T-cell (primary cell): ENCODE data around the gene OTUD3. TPM values are rescaled to one million over a fixed set of nuclear protein-coding genes. Genes with fewer than 3 reads are reported as not detected.

Experiments used
- ATAC-seq, 4 experiments: fragments of 200-7000 bp in 3 of 4; fragments of 150-1000 bp in 1 of 4; cut with Tn5 transposase; replicated peaks in 1 of 4; 1 replicate in 3 of 4; 2 replicates in 1 of 4; pipeline ENCODE4 v1.10.0; 2021; ENCODE audit warnings: moderate library complexity in 3 of 4, mild to moderate bottlenecking in 2 of 4, moderate number of reproducible peaks in 1 of 4
- CTCF ChIA-PET, 2 donors: fragments of 300-600 bp; sonication (Branson Sonifier 250); formaldehyde crosslinking; loops; one replicate each; lab custom pipeline; 2022; ENCODE audit warnings: antibody characterized with exemption in 2 of 2; lab: Charles Lee
- POLR2A ChIA-PET, 2 donors: fragments of 300-600 bp; sonication (Branson Sonifier 250); formaldehyde crosslinking; loops; one replicate each; lab custom pipeline; 2022; ENCODE audit warnings: antibody characterized with exemption in 2 of 2; lab: Charles Lee
- DNase-seq, 35 experiments: peaks; one replicate each; pipeline versions ENCODE4 v3.0.0 to v3.0.0-alpha.2; 2013 to 2023
- H3K27ac ChIP-seq: one replicate; pipeline ENCODE4 v1.5.1; 2013; ENCODE audit warnings: low read length
- H3K27me3 ChIP-seq, 2 experiments: replicated peaks in 1 of 2; 1 replicate in 1 of 2; 2 replicates in 1 of 2; pipeline versions ENCODE4 v1.6.1 to v1.7.0; 2013; ENCODE audit warnings: low read length in 1 of 2, mixed read lengths in 1 of 2; ENCODE audit not compliant: control insufficient read depth in 2 of 2, insufficient read depth in 2 of 2; ENCODE audit errors: extremely low read depth in 1 of 2
- H3K36me3 ChIP-seq, 2 donors: 1 replicate in 1 of 2; 2 replicates in 1 of 2; pipeline versions ENCODE4 v1.6.1 to v1.7.0; 2013; ENCODE audit warnings: low read length in 1 of 2; ENCODE audit not compliant: control insufficient read depth in 2 of 2, insufficient read depth in 1 of 2; ENCODE audit errors: extremely low read depth in 1 of 2
- H3K4me1 ChIP-seq, 2 experiments: 1 replicate in 1 of 2; 2 replicates in 1 of 2; pipeline versions ENCODE4 v1.6.1 to v1.7.0; 2013; ENCODE audit warnings: low read length in 2 of 2, mixed read lengths in 1 of 2; ENCODE audit not compliant: insufficient read depth in 2 of 2, control insufficient read depth in 1 of 2; ENCODE audit errors: extremely low read depth in 1 of 2
- H3K4me3 ChIP-seq, 2 donors: 1 replicate in 1 of 2; 2 replicates in 1 of 2; pipeline versions ENCODE4 v1.5.1 to v1.7.0; 2013; ENCODE audit warnings: mild to moderate bottlenecking in 2 of 2, low read length in 1 of 2, moderate library complexity in 1 of 2; ENCODE audit not compliant: control insufficient read depth in 1 of 2; ENCODE audit errors: extremely low read depth in 1 of 2
- H3K9me3 ChIP-seq: 2 replicates; pipeline ENCODE4 v1.7.0; 2013
- H3K27ac Mint-ChIP-seq, 2 donors: one replicate each; pipeline ENCODE4 v1.8.0; 2020 to 2021; ENCODE audit warnings: mild to moderate bottlenecking in 2 of 2, mixed read lengths in 2 of 2
- H3K27me3 Mint-ChIP-seq, 2 donors: one replicate each; pipeline ENCODE4 v1.8.0; 2021 to 2022; ENCODE audit warnings: mixed read lengths in 2 of 2
- H3K36me3 Mint-ChIP-seq: one replicate; pipeline ENCODE4 v1.8.0; 2021; ENCODE audit warnings: mixed read lengths
- H3K4me1 Mint-ChIP-seq, 3 donors: one replicate each; pipeline ENCODE4 v1.8.0; 2020 to 2022; ENCODE audit warnings: mixed read lengths in 3 of 3, mild to moderate bottlenecking in 1 of 3
- H3K4me3 Mint-ChIP-seq, 3 donors: one replicate each; pipeline ENCODE4 v1.8.0; 2020 to 2022; ENCODE audit warnings: mild to moderate bottlenecking in 3 of 3, mixed read lengths in 3 of 3, moderate library complexity in 3 of 3
- H3K9me3 Mint-ChIP-seq, 3 donors: one replicate each; pipeline ENCODE4 v1.8.0; 2020 to 2022; ENCODE audit warnings: mixed read lengths in 3 of 3
- WGBS: methylation state at CpG from one replicate; pipeline ENCODE4 v1.1.5; 2013; ENCODE audit warnings: missing lambda C conversion rate; ENCODE audit not compliant: insufficient coverage; 5-methylcytosine and 5-hydroxymethylcytosine counted together
- total RNA-seq, 35 experiments: library from RNA in 6 of 35; stranded (reverse) in 6 of 35; fragments of 120-200 nt in 1 of 35; gene quantifications; one replicate each; pipeline versions ENCODE4 v1.2.1 to v1.2.4 and lab custom pipeline; 2013 to 2026

Gene OTUD3
- total RNA-seq, 5 donors from 2014 or later (not counting 1 experiment from before 2014, with no cell fraction given): 10.6 to 20.4 (median 13.6) TPM

DNA sequence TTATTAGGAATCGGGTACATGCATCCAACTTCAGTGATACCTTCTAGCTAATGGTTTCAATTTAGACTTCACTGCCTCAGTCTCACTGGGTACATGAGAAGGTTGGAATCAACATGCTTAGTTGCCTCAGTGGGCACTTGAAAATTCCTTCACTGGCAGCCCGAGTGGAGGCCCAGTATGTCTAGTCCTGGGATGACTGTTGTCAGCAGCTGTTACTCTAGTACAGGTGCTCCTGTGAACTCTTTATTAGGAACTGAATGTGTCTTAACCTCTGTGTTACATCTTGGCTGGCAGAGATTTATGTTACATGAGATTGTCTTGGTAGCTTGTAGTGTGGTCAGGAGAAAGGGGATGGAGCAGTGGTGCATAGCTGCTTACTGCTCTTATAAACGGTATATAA lies 27.8 kb downstream of the OTUD3 start:
- no peak for DNase-seq
- Mint-ChIP-seq H3K27ac (no peak overlapping the region), H3K4me1 (no peaks in the 10 kb centered on the region), H3K36me3 (peaks cover 64% of the 10 kb centered on the region), H3K4me3 (no peak overlapping the region), H3K9me3 (no peaks in the 10 kb centered on the region), H3K27me3 (no peaks in the 10 kb centered on the region)
- 77% methylated on average over 1 of the region's 3 CpGs for WGBS
- no peaks in the 10 kb centered on the region for H3K27me3 ChIP-seq
- peaks cover 19 to 86% of the 10 kb centered on the region in 2 donors for H3K36me3 ChIP-seq
- H3K27ac ChIP-seq: no peak overlapping the region
- ATAC-seq: no peak
- H3K4me3 ChIP-seq: no peak overlapping the region
- POLR2A ChIA-PET: no interaction called here
- no peaks in the 10 kb centered on the region for H3K9me3 ChIP-seq
- H3K4me1 ChIP-seq: no peaks in the 10 kb centered on the region
- CTCF ChIA-PET: interaction anchor here in 1 of 2 donors (0.6 kb wide), 1 partner anchor 21 kb away, joined by 3 read pairs; no protein-coding TSS in a partner anchor

DNA sequence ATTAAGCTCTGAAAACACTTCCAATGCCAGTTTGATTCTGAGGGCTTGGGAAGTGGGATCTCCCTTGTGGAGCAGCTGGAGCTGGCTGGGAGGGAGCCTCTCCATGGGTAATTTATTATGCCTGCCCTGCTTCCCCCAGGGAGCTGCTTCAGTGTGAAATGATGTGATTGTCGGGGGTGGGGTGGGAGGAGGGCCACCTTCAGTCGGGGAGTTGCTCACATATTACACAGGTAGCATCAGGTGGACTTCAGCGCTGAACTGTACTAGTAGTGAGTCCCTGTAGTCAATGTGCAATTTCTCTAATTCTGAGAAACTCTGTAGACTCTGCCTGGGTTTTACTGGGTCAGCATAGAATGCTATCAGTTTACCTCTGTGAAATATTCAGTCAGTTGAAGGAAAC lies 28.5 kb downstream of the OTUD3 start:
- H3K4me3 ChIP-seq: no peak overlapping the region
- no peak for ATAC-seq
- H3K27ac Mint-ChIP-seq: no peak overlapping the region
- H3K4me1 ChIP-seq: no peaks in the 10 kb centered on the region
- peaks cover 19 to 81% of the 10 kb centered on the region in 2 donors for H3K36me3 ChIP-seq
- peaks cover 61% of the 10 kb centered on the region for H3K36me3 Mint-ChIP-seq
- no peaks in the 10 kb centered on the region for H3K4me1 Mint-ChIP-seq
- WGBS: 100% methylated on average over 1 of the region's 3 CpGs
- DNase-seq: no peak
- ChIA-PET CTCF (interaction anchor here in 1 of 2 donors (0.6 kb wide), 2 partner anchors 21 to 1211 kb away, joined by 3 to 7 read pairs; no protein-coding TSS in a partner anchor), POLR2A (no interaction called here)
- no peak overlapping the region for H3K4me3 Mint-ChIP-seq
- no peak overlapping the region for H3K27ac ChIP-seq
- no peaks in the 10 kb centered on the region for H3K9me3 ChIP-seq
- H3K9me3 Mint-ChIP-seq: no peaks in the 10 kb centered on the region
- no peaks in the 10 kb centered on the region for H3K27me3 ChIP-seq
- no peaks in the 10 kb centered on the region for H3K27me3 Mint-ChIP-seq

DNA sequence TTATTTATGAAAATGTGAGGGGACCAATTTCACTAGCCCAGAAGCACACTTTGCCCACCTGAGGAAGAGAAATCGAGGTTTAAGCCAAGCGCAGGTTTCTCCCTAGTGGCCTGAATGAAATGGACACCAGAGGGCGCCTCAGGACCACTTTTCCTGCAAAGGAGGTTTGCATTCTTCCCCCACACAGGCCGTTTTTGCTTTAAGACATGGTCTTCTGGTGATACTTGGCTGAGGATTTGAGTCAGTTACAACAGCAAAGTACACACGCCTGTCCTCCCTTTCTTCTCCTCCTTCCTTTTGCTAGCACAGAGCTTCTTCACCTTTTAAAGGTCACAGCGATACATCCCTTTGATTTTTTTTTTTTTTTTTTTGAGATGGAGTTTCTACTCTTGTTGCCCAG lies 35.9 kb downstream of the OTUD3 start:
- H3K9me3 ChIP-seq: no peaks in the 10 kb centered on the region
- H3K36me3 ChIP-seq: peaks cover 13% of the 10 kb centered on the region in 2 donors
- Mint-ChIP-seq H3K4me3 (no peak overlapping the region), H3K9me3 (no peaks in the 10 kb centered on the region), H3K27ac (no peak overlapping the region), H3K36me3 (peaks cover 8% of the 10 kb centered on the region), H3K4me1 (peaks cover 2 to 6% (median 3%) of the 10 kb centered on the region in 3 donors), H3K27me3 (peaks cover 0 to 5% of the 10 kb centered on the region in 2 donors)
- ChIA-PET POLR2A (no interaction called here), CTCF (interaction anchor here (0.6 to 1.5 kb wide), 6 partner anchors 17 to 278 kb away, joined by 3 to 12 read pairs (median 4); no protein-coding TSS in a partner anchor)
- H3K4me3 ChIP-seq: no peak overlapping the region
- peak; percentile 60 to 77 (median 72) for ATAC-seq
- 20% methylated on average over 1 of the region's 6 CpGs for WGBS
- peak; percentile 37 to 88 (median 78) for DNase-seq
- H3K27ac ChIP-seq: no peak overlapping the region
- peaks cover 0 to 11% of the 10 kb centered on the region in 2 experiments for H3K27me3 ChIP-seq
- no peaks in the 10 kb centered on the region for H3K4me1 ChIP-seq

DNA sequence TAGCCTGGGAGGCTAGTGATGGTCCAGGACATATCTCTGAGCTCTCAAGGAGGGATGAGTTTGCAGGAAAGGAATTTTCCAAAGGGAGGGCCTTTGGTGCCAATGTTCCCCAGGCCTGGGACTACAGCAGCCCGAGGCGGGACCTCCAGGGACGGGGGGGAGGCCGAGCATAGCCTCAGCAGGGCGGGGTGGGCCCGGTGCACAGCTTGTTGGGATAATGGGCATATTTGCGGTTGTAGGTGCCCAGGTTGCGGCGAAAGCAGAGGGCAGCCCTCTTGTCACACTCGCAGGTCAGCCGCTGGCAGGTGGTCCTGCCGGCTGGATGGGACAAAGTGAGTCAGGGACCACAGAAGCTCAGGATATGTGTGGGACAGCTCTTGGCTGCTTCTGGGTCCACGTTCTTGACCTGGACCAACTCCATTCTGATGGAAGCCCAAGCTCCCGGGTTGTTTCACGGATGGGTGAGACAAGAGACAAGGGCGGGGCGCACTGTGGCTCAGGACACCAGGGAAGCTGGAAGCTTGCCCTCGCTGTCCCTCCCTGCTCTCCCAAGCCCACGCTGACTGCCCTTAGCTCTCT lies 38.0 kb downstream of the OTUD3 start:
- POLR2A ChIA-PET: no interaction called here
- no peak for DNase-seq
- Histone ChIP-seq H3K27ac (no peak overlapping the region), H3K27me3 (peaks cover 0 to 15% of the 10 kb centered on the region in 2 experiments), H3K4me3 (no peak overlapping the region), H3K4me1 (no peaks in the 10 kb centered on the region), H3K9me3 (no peaks in the 10 kb centered on the region), H3K36me3 (no peaks in the 10 kb centered on the region)
- Mint-ChIP-seq H3K9me3 (no peaks in the 10 kb centered on the region), H3K27me3 (peaks cover 0 to 5% of the 10 kb centered on the region in 2 donors), H3K4me1 (peaks cover 2 to 6% (median 3%) of the 10 kb centered on the region in 3 donors), H3K27ac (no peak overlapping the region), H3K4me3 (no peak overlapping the region), H3K36me3 (no peaks in the 10 kb centered on the region)
- CTCF ChIA-PET: interaction anchor here (0.8 to 1.8 kb wide), 3 partner anchors 232 to 563 kb away, joined by 3 to 4 read pairs (median 4); no protein-coding TSS in a partner anchor
- ATAC-seq: no peak
- WGBS: 93% methylated on average over 14 of the region's 19 CpGs

DNA sequence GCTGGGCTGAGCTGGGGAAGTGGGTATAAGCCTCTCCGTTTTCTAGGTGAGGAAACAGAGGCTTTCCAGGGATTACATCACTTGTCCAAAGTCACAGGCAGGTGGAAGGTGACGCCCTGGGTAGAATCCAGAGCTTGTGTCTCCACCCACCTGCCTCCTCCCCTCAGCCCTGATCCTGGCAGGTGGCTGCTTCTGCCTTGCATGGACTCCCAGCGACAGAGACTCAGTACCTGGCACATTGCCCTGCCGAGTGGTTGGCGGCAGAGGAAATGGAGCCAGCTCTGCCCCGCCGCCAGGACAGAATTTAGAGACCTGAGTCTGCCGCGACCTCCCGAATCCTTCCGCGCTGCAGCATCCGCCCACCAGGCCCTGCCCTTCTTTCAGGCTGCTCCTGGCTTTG lies 39.1 kb downstream of the OTUD3 start:
- Histone ChIP-seq H3K9me3 (no peaks in the 10 kb centered on the region), H3K4me3 (no peak overlapping the region)

DNA sequence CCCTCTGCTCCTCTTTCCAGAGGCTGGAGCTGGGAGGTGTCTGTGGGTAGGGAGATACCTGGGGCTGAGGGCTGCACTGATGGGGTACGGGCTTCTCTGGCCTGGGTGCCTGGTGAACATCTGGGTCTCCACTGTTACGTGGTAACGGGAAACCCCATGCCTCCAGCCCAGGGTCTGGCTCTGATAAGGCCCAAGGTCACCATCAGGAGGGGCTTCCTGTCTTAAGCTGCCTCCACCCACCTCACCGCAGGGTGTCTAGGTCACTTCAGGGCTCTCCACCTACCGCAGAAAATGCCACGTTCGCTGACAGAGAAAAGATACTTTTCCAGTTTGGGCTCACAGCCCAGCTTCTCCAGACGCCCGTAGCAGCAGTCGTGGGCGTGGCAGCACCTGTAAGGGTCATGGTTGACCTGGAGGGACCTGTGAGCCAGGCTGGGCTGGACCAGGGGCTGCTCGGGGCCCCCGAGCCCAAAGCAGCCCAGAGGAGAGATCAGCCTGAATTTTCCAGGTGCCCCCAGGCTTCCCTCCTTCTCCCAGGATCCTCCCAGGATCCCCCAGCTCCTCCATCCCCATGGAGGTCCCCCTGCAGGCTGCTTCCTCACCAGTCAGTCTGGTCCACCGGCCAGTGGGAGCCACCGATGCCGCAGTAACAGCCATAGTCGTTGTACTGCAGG lies 40.0 kb downstream of the OTUD3 start:
- H3K4me3 Mint-ChIP-seq: no peak overlapping the region
- POLR2A ChIA-PET: no interaction called here
- CTCF ChIA-PET: interaction anchor here in 1 of 2 donors (0.6 kb wide), 1 partner anchor 1158 kb away, joined by 3 read pairs; no protein-coding TSS in a partner anchor

More for the DNA sequence above, 39.1 kb downstream of the OTUD3 start:
- ChIA-PET POLR2A (interaction anchor here in 1 of 2 donors (0.5 kb wide), 1 partner anchor 262 kb away, joined by 4 read pairs; no protein-coding TSS in a partner anchor), CTCF (interaction anchor here in 1 of 2 donors (1.8 kb wide), 1 partner anchor 231 kb away, joined by 4 read pairs; no protein-coding TSS in a partner anchor)
- Mint-ChIP-seq H3K27ac (no peak overlapping the region), H3K4me1 (peaks cover 2 to 6% (median 3%) of the 10 kb centered on the region in 3 donors), H3K9me3 (no peaks in the 10 kb centered on the region), H3K36me3 (no peaks in the 10 kb centered on the region), H3K27me3 (peaks cover 2 to 5% of the 10 kb centered on the region in 2 donors), H3K4me3 (no peak overlapping the region)
- H3K36me3 ChIP-seq: no peaks in the 10 kb centered on the region
- H3K27me3 ChIP-seq: peaks cover 0 to 15% of the 10 kb centered on the region in 2 experiments
- H3K4me1 ChIP-seq: no peaks in the 10 kb centered on the region
- DNase-seq (no peak), ATAC-seq (no peak)
- WGBS: 83% methylated on average over 12 of the region's 13 CpGs
- H3K27ac ChIP-seq: no peak overlapping the region

More for the DNA sequence above, 40.0 kb downstream of the OTUD3 start:
- Histone ChIP-seq H3K27ac (no peak overlapping the region), H3K36me3 (no peaks in the 10 kb centered on the region), H3K9me3 (no peaks in the 10 kb centered on the region), H3K27me3 (peaks cover 0 to 15% of the 10 kb centered on the region in 2 experiments), H3K4me1 (no peaks in the 10 kb centered on the region), H3K4me3 (no peak overlapping the region)
- Mint-ChIP-seq H3K9me3 (no peaks in the 10 kb centered on the region), H3K27me3 (peaks cover 2 to 5% of the 10 kb centered on the region in 2 donors), H3K36me3 (no peaks in the 10 kb centered on the region), H3K4me1 (peaks cover 2 to 6% (median 3%) of the 10 kb centered on the region in 3 donors), H3K27ac (no peak overlapping the region)
- ATAC-seq: no peak
- DNase-seq: no peak
- WGBS: 65% methylated on average over 14 of the region's 17 CpGs
